ENCODE data around the gene USB1.

GRCh38 chr16:58009856-58010416 is 8.7 kb downstream of the USB1 start:
- TF ChIP-seq KLF7 (tag by site-specific recombination; IDR thresholded peaks at IDR 0.05; ENCODE audit: borderline replicate concordance) (no peak), ZNF132 (tag by site-specific recombination; IDR thresholded peaks at IDR 0.05; ENCODE audit: borderline replicate concordance) (no peak)

Measured in HEK293 (cell line).